GM19324 (cell line): Measurements from ENCODE around the gene PRKACA.

Experiments used
- ATAC-seq: cut with Tn5 transposase; IDR thresholded peaks from one replicate; pipeline ENCODE4 v1.9.1; 2021; ENCODE audit warnings: mild to moderate bottlenecking, moderate library complexity; ENCODE audit not compliant: unreplicated experiment, low FRiP score

The PRKACA gene

GRCh38 chr19:14073925-14074838 is 43.4 kb downstream of the PRKACA start:
- ATAC-seq, result no peak

- ATAC-seq, result peak; percentile 63
Observed at GRCh38 chr19:14073261-14073924, 44.2 kb downstream of the PRKACA start.

GRCh38 chr19:14072535-14073260 is 44.9 kb downstream of the PRKACA start, which contains the start of gene MISP3:
TSS of gene MISP3 (plus strand) at chr19:14072786. CDS start at chr19:14073310, 524 bp downstream.
- ATAC-seq, result peak; percentile 29

GRCh38 chr19:14070268-14071050 is 47.1 kb downstream of the PRKACA start:
- no peak for ATAC-seq

GRCh38 chr19:14066134-14066533 is 51.4 kb downstream of the PRKACA start:
- ATAC-seq, result no peak

GRCh38 chr19:14063105-14063504 is 54.5 kb downstream of the PRKACA start:
- ATAC-seq, result no peak

GRCh38 chr19:14062558-14062855 is 55.1 kb downstream of the PRKACA start:
- ATAC-seq, result no peak

- ATAC-seq, result no peak
Observed at GRCh38 chr19:14061751-14062557, 55.6 kb downstream of the PRKACA start, which contains the start of gene PALM3. TSS of gene PALM3 (minus strand) at chr19:14062076. CDS start at chr19:14061980, 96 bp downstream.

- no peak for ATAC-seq
Observed at GRCh38 chr19:14061081-14061749, 56.3 kb downstream of the PRKACA start.

GRCh38 chr19:14059652-14060155 is 57.9 kb downstream of the PRKACA start:
- no peak for ATAC-seq

- no peak for ATAC-seq
Observed at GRCh38 chr19:14059093-14059480, 58.5 kb downstream of the PRKACA start.

- ATAC-seq, result no peak
Observed at GRCh38 chr19:14058182-14059092, 59.1 kb downstream of the PRKACA start.

- no peak for ATAC-seq
Observed at GRCh38 chr19:14056741-14057356, 60.7 kb downstream of the PRKACA start.

GRCh38 chr19:14056069-14056666 is 61.4 kb downstream of the PRKACA start:
- no peak for ATAC-seq

- ATAC-seq, result no peak
Observed at GRCh38 chr19:14055396-14055795, 62.2 kb downstream of the PRKACA start.

GRCh38 chr19:14054721-14055120 is 62.8 kb downstream of the PRKACA start:
- ATAC-seq, result no peak

- no peak for ATAC-seq
Observed at GRCh38 chr19:14054099-14054498, 63.5 kb downstream of the PRKACA start.
